Measurements from ENCODE around the gene GNL2. TPM values are rescaled to one million over a fixed set of nuclear protein-coding genes. Genes with fewer than 3 reads are reported as not detected.
"Not testable (repeated sequence)": the region's sequence is repeated elsewhere in the genome, so short reads cannot be mapped to it uniquely, and the experiment has no call there.

The GNL2 gene
- total RNA-seq, 1 experiment from 2014 or later: 76.7 TPM

DNA sequence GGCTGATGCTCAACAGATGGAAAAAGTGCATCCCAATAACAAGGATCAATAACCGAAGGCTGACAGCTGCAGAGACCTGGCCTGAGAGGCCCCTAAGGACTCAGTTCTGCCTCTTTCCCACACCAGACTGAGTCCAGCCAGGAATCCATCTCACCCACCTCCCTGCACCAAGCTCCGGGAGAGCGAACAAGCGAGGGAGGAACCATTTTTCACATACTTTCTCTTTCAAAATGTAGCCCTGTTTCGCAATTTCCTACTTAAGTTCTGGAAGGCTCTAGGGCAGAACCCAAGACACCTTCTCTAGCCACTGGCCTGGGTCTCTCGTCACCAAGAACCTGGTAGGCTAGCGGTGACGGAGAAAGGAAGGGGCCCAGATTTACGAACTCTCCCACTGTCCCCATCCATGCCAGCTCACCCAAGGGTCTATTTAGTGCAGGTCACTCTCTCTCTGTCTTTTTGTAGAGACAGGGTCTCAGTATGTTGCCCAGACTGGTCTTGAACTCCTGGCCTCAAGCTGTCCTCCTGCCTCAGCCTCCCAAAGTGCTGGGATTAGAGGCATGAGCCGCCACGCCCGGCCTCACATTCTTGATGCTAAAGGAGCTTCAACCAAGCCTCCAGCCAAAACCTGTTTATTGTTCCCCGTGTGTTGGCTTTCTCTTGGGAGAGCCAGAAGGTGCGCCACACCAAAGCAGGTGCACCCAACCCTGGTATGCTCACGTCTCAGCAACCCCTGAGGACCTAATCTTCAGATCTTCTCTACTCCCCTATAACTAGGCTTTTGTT lies 10.9 kb upstream of the GNL2 start:
- no peak for DNase-seq (ENCODE audit: low read depth)

DNA sequence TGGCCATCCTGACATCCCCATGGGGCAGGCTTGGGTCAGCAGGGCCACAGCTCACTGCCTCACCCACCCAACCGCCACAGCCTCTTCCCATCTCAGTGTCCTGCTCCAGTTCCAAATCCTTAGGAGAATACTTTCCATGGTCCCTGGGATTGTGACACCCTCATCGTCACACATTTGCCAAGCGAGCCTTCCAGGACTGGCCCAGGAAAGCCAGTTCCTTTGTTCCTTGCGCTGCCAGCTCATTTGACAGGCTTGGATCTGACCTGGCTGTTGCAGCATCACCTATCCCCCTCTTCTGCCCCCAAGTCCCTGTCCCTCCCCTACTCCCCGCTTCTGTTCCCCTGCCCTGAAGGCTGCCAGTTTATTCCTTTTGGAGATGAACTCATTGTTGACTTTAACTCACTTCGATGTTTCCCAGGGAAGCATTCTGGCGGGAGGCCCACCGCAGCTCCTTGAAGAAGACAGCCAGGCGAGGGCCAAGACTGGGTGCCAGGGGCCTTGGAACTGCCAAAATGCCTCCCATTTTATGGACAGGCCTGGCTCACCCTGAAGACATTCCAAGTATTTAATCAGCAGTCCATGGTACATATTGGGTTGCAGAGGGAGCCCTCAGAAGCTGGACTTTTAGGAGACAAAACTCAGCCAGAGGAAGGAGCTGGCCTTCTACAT lies 10.2 kb upstream of the GNL2 start:
- no peak for DNase-seq (ENCODE audit: low read depth)

DNA sequence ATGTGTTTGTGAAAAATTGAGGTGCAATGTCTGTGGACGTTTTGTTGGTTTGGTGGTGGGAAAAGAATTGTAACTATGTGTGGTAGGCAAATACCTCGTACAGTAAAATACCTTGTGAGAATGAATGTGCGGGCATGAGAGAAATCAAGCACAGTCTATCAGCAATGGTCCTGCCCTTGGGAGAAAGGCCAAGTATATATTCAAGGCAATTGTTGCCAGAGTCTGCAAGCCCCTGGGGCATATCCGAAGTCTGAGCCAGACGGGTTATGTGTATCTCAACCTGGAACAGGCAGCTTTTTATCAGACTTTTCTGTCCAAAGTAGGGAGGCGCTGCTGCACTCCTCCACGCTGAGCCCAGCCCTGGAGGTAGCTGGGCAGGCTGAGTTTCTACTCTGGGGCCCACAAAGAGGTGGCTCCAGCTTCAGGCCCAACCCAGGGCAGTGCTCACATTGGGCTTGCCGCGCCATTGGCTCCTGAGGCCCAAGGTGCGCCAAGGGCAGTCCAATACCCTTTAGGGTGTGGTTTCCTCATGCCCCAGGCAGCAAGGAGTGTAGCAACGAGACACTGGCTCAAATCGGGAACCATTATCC lies 9.4 kb upstream of the GNL2 start:
- no peak for DNase-seq (ENCODE audit: low read depth)

GRCh38 chr1:37602750-37603694 lies 7.3 kb upstream of the GNL2 start:
- peak; percentile 33 for DNase-seq (ENCODE audit: low read depth)

- no peak for DNase-seq (ENCODE audit: low read depth)
Observed at GRCh38 chr1:37601441-37601840, 5.7 kb upstream of the GNL2 start.

DNA sequence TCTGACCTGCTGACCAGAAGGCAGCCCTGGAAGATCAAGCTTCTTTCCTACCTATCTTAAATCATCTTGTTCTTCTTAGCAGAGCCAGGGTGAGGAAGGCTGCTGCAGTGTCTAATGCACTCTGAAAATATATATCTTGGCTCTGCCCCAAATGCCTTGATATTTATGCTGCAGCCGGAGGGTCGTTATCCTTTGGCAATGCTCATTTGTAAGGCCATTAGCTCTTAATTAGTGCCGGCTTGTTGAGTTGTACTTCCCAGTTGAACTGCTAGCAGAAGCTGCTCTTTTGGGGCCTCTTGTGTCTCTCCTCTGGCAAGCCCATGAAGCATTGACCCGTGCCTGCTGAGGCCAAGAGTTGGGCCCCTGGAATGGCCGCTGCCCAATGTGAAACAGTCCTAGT lies 4.2 kb upstream of the GNL2 start:
- no peak for DNase-seq (ENCODE audit: low read depth)

DNA sequence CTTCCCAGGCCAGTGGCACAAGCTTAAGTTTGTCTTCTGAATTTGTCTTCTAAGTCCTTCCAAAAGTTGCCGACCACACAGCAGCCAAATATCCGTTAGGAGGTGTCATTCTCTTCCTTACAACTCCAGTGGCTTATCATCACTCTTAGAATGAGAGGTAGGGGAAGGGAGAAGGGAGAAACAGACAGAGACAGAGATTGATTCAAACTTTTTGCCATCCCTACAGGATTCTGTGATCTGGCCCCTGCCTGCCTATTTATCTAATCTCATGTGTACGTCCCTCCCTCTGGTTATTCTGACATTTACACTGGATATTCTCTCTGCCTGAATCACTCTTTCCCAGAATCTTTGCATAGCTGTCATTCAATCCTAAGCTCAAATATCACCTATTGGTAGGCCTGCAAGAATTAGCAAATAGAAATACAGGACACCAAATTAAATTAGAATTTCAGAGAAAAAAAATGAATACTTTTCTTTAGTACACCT lies 488 bp upstream of the GNL2 start:
- DNase-seq (ENCODE audit: low read depth): no peak

GRCh38 chr1:37593726-37594125 lies 2.0 kb downstream of the GNL2 start:
- no peak for DNase-seq (ENCODE audit: low read depth)

DNA sequence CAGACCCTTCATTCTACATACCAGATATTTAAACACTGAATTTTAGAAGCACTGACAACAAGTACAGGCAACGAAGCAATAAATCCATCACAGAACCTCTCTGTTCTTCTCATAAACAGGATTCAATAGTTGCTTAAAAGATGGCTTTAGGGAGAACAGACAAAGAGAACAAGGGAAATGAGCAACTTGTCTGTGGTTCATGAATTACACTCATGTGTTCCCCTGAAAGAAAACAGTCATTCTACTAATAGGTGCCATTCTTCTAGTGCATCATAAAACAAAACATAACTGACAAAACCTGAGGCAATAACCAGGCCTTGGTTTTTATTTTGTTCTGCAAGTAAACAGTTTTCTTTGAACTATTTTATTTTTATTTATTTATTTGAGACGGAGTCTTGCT lies 6.8 kb downstream of the GNL2 start:
- no peak for DNase-seq (ENCODE audit: low read depth)

GRCh38 chr1:37584544-37584943 lies 11.2 kb downstream of the GNL2 start:
- not testable (repeated sequence) for DNase-seq (ENCODE audit: low read depth)

GRCh38 chr1:37575692-37576091 lies 20.0 kb downstream of the GNL2 start:
- no peak for DNase-seq (ENCODE audit: low read depth)

- peak; percentile 54 for DNase-seq (ENCODE audit: low read depth)
Observed at GRCh38 chr1:37574834-37575480, 20.8 kb downstream of the GNL2 start.

GRCh38 chr1:37570528-37571334 lies 25.0 kb downstream of the GNL2 start:
- no peak for DNase-seq (ENCODE audit: low read depth)

DNA sequence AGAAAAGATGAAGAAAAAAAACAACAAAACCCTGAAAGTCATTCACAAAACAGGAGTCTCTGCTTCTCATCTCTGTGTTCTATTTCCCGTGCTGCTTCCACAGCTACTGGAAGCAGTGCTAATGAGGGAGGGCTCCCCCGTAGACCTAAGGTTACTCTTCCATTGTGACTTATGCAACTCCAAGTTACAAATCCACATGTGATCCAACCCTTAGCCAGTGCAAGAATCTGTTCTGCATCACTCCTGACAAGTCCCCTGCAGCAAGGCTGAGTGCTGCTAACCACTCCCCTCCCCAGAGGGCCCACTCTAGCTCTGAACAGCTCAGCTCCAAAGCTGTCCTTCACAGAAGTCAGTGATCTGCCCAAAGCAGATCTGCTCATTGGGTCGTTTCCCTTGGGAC lies 28.7 kb downstream of the GNL2 start:
- no peak for DNase-seq (ENCODE audit: low read depth)

GRCh38 chr1:37564892-37565291 lies 30.8 kb downstream of the GNL2 start:
- no peak for DNase-seq (ENCODE audit: low read depth)

DNA sequence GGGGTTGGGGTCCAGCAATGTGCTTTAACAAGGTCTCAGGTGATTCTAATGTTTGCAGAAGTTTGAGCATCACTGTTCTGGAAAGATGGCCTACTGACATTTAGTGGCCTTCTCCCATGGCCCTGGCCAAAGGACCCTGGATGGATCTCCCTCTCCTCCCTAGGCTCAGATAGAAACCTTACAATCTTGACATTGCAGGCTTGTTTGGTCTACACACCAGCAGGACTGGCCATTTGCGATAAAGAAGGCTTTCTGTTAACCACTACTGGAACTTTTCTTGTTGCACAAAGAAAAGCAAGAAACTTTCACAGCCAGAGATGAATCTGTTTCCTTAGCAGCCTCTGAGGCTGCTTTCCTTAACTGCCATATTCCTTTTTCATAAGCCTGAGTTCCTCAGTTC lies 32.8 kb downstream of the GNL2 start:
- DNase-seq (ENCODE audit: low read depth): no peak

DNA sequence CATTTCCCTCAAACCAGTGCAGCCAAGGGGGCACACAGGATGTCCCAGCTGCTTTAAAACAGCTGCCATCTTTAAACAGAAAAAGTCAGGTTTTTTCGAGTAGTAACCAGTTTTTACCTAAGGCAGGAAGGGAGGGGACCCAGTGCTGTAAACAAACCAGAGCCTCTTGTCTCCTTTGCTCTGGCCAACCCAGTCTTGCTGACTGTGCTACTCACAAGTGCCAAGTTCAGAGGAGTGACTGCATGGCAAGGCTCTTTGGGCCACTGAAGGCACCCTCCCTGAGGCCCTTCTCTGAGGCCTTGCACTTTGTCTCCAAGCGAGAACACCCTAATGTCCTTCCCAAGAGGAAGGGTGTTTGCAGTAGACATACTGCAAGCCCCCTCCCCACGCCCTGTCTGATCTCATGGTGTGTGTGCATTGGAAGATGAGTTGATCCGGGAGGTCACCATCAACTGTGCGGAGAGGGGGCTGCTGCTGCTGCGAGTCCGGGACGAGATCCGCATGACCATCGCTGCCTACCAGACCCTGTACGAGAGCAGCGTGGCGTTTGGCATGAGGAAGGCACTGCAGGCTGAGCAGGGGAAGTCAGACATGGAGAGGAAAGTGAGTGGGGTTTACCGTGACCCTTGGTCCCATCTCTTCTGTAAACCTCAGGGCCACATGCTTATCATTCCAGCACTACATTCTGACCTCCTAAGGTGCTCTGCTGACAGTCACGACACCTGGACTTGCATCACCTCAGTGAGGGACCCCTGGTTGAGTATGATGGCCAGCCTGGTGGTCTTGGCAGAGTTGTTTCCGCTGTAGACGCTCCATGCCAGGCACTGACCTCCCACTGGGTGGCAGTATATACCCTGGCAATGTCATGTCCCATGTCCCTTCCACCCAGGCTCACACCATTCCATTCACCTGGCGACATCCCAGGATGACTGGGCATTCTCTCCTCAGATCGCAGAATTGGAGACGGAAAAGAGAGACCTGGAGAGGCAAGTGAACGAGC lies 34.3 kb downstream of the GNL2 start:
- DNase-seq (ENCODE audit: low read depth): peak; percentile 35

DNA sequence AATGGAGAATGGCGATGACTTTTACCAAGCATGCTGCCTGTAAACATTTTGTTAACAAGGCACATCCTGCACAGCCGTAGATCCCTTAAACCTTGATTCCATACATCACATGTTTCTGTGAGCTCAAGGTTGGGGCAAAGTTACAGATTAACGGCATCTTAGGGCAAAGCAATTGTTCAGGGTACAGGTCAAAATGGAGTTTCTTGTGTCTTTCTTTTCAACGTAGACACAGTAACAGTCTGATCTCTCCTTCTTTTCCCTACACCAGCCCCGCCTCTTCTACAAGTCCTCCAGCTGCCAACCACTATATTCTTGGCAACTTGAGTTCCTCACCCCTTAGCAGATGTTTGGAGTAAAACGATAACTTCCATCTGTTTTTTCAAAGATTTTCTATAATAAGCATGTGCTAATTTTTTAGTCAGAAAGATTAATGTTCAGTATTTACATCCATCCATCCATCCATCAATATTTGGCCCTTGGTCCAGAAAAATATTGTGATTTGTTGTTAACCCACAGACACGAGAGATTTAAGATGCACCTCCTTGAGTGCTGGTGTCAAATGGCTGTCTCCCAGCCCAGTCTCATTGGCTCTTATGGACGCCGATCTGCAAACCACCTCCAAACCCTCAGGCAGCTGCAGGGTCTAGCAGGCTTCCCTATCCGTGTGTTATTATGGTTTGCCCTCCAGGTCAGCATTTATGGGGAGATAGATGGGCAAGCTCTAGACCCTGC lies 35.2 kb downstream of the GNL2 start:
- DNase-seq (ENCODE audit: low read depth): no peak
